ENCODE results near the gene KLC3. TPM values are rescaled to one million over a fixed set of nuclear protein-coding genes. Genes with fewer than 3 reads are reported as not detected.
"Not testable (repeated sequence)": the region's sequence is repeated elsewhere in the genome, so short reads cannot be mapped to it uniquely, and the experiment has no call there.

Gene KLC3
- polyA plus RNA-seq, 1 of the 3 experiments (the other 2 are of a cell fraction), result 1.2 TPM

DNA sequence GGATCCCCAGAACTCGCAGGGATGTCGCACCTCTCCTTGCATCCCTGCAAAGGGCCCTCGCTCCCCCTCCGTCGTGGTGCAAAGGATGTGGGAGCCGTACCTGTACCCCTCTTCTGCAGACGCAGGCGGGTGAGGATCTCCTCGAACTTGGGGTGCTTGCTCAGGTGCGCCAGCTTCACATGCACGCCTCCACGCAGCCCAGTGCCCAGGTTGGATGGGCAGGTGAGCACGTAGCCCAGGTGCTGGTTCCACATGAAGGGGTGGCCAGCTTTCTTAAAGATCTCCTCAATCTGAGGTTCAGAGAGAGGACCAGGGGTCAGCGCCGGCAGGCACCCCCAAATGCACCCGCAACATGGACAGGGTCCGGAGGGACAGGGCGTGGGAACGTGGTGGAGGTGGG lies 33.2 kb upstream of the KLC3 start (continued):
- TF ChIP-seq, protein P1, sequence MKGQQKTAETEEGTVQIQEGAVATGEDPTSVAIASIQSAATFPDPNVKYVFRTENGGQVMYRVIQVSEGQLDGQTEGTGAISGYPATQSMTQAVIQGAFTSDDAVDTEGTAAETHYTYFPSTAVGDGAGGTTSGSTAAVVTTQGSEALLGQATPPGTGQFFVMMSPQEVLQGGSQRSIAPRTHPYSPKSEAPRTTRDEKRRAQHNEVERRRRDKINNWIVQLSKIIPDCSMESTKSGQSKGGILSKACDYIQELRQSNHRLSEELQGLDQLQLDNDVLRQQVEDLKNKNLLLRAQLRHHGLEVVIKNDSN (IDR thresholded peaks at IDR 0.05; ENCODE audit: borderline replicate concordance, low read depth), result no peak
- no peak for TF ChIP-seq NFIC (IDR thresholded peaks at IDR 0.05; ENCODE audit: borderline replicate concordance)

DNA sequence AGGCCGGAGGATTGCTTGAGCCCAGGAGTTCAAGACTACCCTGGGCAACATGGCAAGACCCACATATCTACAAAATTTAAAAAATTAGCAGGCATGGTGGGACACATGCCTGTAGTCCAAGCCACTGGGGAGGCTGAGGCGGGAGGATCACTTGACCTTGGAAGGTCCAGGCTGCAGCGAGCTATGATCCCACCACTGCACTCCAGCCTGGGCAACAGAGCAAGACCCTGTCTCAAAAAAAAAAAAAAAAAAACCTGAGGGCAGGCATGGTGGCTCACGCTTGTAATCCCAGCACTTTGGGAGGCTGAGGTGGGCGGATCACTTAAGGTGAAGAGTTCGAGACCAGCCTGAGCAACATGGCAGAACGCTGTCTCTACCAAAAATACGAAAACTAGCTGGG lies 31.2 kb upstream of the KLC3 start:
- H3K36me3 ChIP-seq (replicated peaks in 1 of 2; ENCODE audit: control insufficient read depth in 1 of 2, insufficient read depth in 2 of 2, low read length in 1 of 2); H3K27ac ChIP-seq (ENCODE audit: low read depth in 2 of 2, low read length in 1 of 2); H3K9ac ChIP-seq; H3K79me2 ChIP-seq (ENCODE audit: insufficient read depth); H3K4me1 ChIP-seq (ENCODE audit: control insufficient read depth in 1 of 2, insufficient read depth in 2 of 2, low read depth in 1 of 2, low read length in 1 of 2); H3K9me2 ChIP-seq; H3K4me2 ChIP-seq; H2AFZ ChIP-seq (ENCODE audit: low read depth); H3F3A ChIP-seq (replicated peaks; ENCODE audit: insufficient read depth); H3K27me3 ChIP-seq (ENCODE audit: insufficient read depth); POLR2A ChIA-PET; H3K4me3 ChIP-seq (ENCODE audit: low read depth in 2 of 2, low read length in 1 of 2); DNase-seq; H4K20me1 ChIP-seq (ENCODE audit: insufficient read depth); H3K9me3 ChIP-seq: not testable (repeated sequence)
- 90% methylated on average over 8 of the region's 8 CpGs for WGBS (ENCODE audit: low lambda C conversion rate)
- CTCF ChIA-PET, result interaction anchor here (0.6 to 1.9 kb wide), 2 partner anchors 29 to 383 kb away, joined by 3 to 7 read pairs; no protein-coding TSS in a partner anchor

DNA sequence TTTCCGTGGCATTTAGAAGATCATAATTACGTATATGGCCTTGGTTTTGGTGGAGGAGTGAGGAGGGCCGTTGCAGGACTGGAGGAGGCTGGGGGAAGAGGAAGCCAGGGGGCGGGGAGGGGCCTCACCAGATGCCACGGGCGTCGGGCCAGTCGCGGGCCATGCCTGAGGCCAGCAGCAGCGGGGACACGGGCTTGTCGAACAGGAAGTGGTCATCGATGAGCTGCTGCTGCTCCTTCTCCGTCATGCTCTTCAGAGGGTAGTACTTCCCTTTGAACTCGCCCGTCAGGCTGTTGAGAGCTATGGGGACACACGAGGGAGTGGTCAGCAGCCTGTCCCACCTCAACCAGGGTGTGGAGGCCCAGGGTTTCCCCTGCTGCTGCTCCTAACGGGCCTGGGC lies 28.9 kb upstream of the KLC3 start:
- Histone ChIP-seq H3K36me3 (replicated peaks in 1 of 2; ENCODE audit: control insufficient read depth in 1 of 2, insufficient read depth in 2 of 2, low read length in 1 of 2) (no peaks in the 10 kb centered on the region), H3K9ac (no peak overlapping the region), H3K9me2 (no peaks in the 10 kb centered on the region), H3K4me2 (no peak overlapping the region), H3F3A (replicated peaks; ENCODE audit: insufficient read depth) (no peaks in the 10 kb centered on the region), H3K27me3 (ENCODE audit: insufficient read depth) (peaks cover 23% of the 10 kb centered on the region; the same call in 1 of the 2 replicates), H3K27ac (ENCODE audit: low read depth in 2 of 2, low read length in 1 of 2) (no peak overlapping the region), H3K4me1 (ENCODE audit: control insufficient read depth in 1 of 2, insufficient read depth in 2 of 2, low read depth in 1 of 2, low read length in 1 of 2) (peaks cover 0 to 3% of the 10 kb centered on the region in 2 experiments; a peak in 1 of 4 replicates), H3K9me3 (no peaks in the 10 kb centered on the region), H4K20me1 (ENCODE audit: insufficient read depth) (no peaks in the 10 kb centered on the region), H2AFZ (ENCODE audit: low read depth) (no peak overlapping the region), H3K4me3 (ENCODE audit: low read depth in 2 of 2, low read length in 1 of 2) (no peak overlapping the region), H3K79me2 (ENCODE audit: insufficient read depth) (no peaks in the 10 kb centered on the region)
- ChIA-PET CTCF (no interaction called here), POLR2A (no interaction called here)
- DNase-seq, result no peak
- 68% methylated on average over 13 of the region's 18 CpGs for WGBS (ENCODE audit: low lambda C conversion rate)
- TF ChIP-seq JUND (IDR thresholded peaks at IDR 0.05) (no peak), GABPA (IDR thresholded peaks at IDR 0.05; ENCODE audit: low read depth) (no peak), CHD2 (IDR thresholded peaks at IDR 0.05; ENCODE audit: low read length, partially characterized antibody) (no peak), YY1 (IDR thresholded peaks at IDR 0.05; ENCODE audit: low read depth) (no peak), EZH2phosphoT487 (IDR thresholded peaks at IDR 0.05; ENCODE audit: borderline replicate concordance, low read depth) (no peak), TEAD4 (IDR thresholded peaks at IDR 0.05; ENCODE audit: borderline replicate concordance, insufficient read depth) (no peak), RAD21 (IDR thresholded peaks at IDR 0.05; ENCODE audit: low read length) (no peak), TAF1 (IDR thresholded peaks at IDR 0.05; ENCODE audit: borderline replicate concordance, low read depth, low read length) (no peak)
- TF ChIP-seq, protein P2, sequence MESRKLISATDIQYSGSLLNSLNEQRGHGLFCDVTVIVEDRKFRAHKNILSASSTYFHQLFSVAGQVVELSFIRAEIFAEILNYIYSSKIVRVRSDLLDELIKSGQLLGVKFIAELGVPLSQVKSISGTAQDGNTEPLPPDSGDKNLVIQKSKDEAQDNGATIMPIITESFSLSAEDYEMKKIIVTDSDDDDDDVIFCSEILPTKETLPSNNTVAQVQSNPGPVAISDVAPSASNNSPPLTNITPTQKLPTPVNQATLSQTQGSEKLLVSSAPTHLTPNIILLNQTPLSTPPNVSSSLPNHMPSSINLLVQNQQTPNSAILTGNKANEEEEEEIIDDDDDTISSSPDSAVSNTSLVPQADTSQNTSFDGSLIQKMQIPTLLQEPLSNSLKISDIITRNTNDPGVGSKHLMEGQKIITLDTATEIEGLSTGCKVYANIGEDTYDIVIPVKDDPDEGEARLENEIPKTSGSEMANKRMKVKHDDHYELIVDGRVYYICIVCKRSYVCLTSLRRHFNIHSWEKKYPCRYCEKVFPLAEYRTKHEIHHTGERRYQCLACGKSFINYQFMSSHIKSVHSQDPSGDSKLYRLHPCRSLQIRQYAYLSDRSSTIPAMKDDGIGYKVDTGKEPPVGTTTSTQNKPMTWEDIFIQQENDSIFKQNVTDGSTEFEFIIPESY (IDR thresholded peaks at IDR 0.05; ENCODE audit: borderline replicate concordance, low read depth), result no peak
- TF ChIP-seq, protein P3, sequence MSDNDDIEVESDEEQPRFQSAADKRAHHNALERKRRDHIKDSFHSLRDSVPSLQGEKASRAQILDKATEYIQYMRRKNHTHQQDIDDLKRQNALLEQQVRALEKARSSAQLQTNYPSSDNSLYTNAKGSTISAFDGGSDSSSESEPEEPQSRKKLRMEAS (IDR thresholded peaks at IDR 0.05; ENCODE audit: low read depth), result no peak
- TF ChIP-seq, protein P4, sequence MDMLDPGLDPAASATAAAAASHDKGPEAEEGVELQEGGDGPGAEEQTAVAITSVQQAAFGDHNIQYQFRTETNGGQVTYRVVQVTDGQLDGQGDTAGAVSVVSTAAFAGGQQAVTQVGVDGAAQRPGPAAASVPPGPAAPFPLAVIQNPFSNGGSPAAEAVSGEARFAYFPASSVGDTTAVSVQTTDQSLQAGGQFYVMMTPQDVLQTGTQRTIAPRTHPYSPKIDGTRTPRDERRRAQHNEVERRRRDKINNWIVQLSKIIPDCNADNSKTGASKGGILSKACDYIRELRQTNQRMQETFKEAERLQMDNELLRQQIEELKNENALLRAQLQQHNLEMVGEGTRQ (IDR thresholded peaks at IDR 0.05; ENCODE audit: borderline replicate concordance, low read depth, low read length), result no peak
- TF ChIP-seq, protein P1 (IDR thresholded peaks at IDR 0.05; ENCODE audit: borderline replicate concordance, low read depth), result no peak

DNA sequence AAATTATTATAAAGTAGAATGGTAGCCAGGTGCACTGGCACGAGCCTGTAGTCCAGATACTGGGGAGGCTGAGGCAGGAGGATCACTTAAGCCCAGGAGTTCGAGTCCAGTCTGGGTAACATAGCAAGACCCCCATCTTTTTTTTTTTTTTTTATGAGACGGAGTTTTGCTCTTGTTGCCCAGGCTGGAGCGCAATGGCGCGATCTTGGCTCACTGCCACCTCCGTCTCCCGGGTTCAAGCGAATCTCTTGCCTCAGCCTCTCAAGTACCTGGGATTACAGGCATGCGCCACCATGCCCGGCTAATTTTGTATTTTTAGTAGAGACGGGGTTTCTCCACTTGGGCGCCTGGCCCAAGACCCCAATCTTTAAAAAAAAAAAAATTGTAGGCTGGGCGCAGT lies 28.3 kb upstream of the KLC3 start:
- H2AFZ ChIP-seq (ENCODE audit: low read depth); H3K9ac ChIP-seq; H3K9me3 ChIP-seq; H3K4me1 ChIP-seq (ENCODE audit: control insufficient read depth in 1 of 2, insufficient read depth in 2 of 2, low read depth in 1 of 2, low read length in 1 of 2); CTCF ChIA-PET; H3K4me3 ChIP-seq (ENCODE audit: low read depth in 2 of 2, low read length in 1 of 2); H3K27ac ChIP-seq (ENCODE audit: low read depth in 2 of 2, low read length in 1 of 2); DNase-seq; H3K4me2 ChIP-seq; H3K9me2 ChIP-seq; H3F3A ChIP-seq (replicated peaks; ENCODE audit: insufficient read depth); POLR2A ChIA-PET; H3K79me2 ChIP-seq (ENCODE audit: insufficient read depth); H4K20me1 ChIP-seq (ENCODE audit: insufficient read depth); H3K36me3 ChIP-seq (replicated peaks in 1 of 2; ENCODE audit: control insufficient read depth in 1 of 2, insufficient read depth in 2 of 2, low read length in 1 of 2): not testable (repeated sequence)
- H3K27me3 ChIP-seq (ENCODE audit: insufficient read depth), result peaks cover 27% of the 10 kb centered on the region
- 90% methylated on average over 14 of the region's 14 CpGs for WGBS (ENCODE audit: low lambda C conversion rate)

Measured in SK-N-SH (cell line).